ENCODE data around the gene RPP40.

GRCh38 chr6:5042436-5042835 lies 38.6 kb upstream of the RPP40 start:
- TF ChIP-seq POLR2A (IDR thresholded peaks at IDR 0.05), result no peak
- TF ChIP-seq CTCF (IDR thresholded peaks at IDR 0.05), result no peak
